Sigmoid colon (tissue), 7 donors: ENCODE measurements around the gene PRKAA1. TPM values are rescaled to one million over a fixed set of nuclear protein-coding genes. Genes with fewer than 3 reads are reported as not detected.

Source experiments
- DNase-seq: peaks from one replicate; pipeline ENCODE4 v3.0.0-alpha.2; 2019
- H3K27ac ChIP-seq, 4 donors: fragments of 200-600 bp; sonication (generic); one replicate each; pipeline ENCODE4 v1.5.1; 2016 to 2019; ENCODE audit warnings: mild to moderate bottlenecking in 1 of 4
- H3K27me3 ChIP-seq, 3 donors: fragments of 200-600 bp; sonication (generic); one replicate each; pipeline ENCODE4 v1.5.1; 2019; ENCODE audit warnings: mild to moderate bottlenecking in 1 of 3
- H3K36me3 ChIP-seq, 4 donors: fragments of 200-600 bp; sonication (generic); one replicate each; pipeline ENCODE4 v1.5.1; 2016 to 2019
- H3K4me1 ChIP-seq, 4 donors: fragments of 200-600 bp; sonication (generic); one replicate each; pipeline ENCODE4 v1.5.1; 2017 to 2019
- H3K4me3 ChIP-seq, 4 donors: fragments of 200-600 bp; sonication (generic); one replicate each; pipeline ENCODE4 v1.5.1; 2017 to 2019; ENCODE audit warnings: mild to moderate bottlenecking in 2 of 4, moderate library complexity in 1 of 4
- H3K9me3 ChIP-seq, 4 donors: fragments of 200-600 bp in 3 of 4; sonication (generic) in 3 of 4; one replicate each; pipeline versions ENCODE4 v1.5.1 to v1.6.1; 2013 to 2019
- CTCF ChIP-seq, 4 experiments: fragments of 450-650 bp in 3 of 4; fragments of 200-600 bp in 1 of 4; IDR thresholded peaks; one replicate each; pipeline ENCODE4 v1.5.1; 2016 to 2019; ENCODE audit warnings: antibody characterized with exemption in 4 of 4, mild to moderate bottlenecking in 3 of 4, moderate library complexity in 2 of 4
- EP300 ChIP-seq, 4 donors: sonication (generic); formaldehyde crosslinking; IDR thresholded peaks; one replicate each; pipeline ENCODE4 v1.6.1; 2017; ENCODE audit warnings: antibody characterized with exemption in 4 of 4
- POLR2A ChIP-seq, 2 donors: fragments of 450-650 bp; IDR thresholded peaks; one replicate each; pipeline ENCODE4 v1.6.1; 2016; ENCODE audit warnings: antibody characterized with exemption in 2 of 2, mild to moderate bottlenecking in 2 of 2, moderate library complexity in 2 of 2
- POLR2AphosphoS5 ChIP-seq, 4 donors: sonication (generic); formaldehyde crosslinking; IDR thresholded peaks; one replicate each; pipeline ENCODE4 v1.6.1; 2017; ENCODE audit warnings: antibody characterized with exemption in 4 of 4
- WGBS, 2 donors: extraction: QIAGEN DNeasy Blood & Tissue Kit; methylation state at CpG; one replicate each; pipeline ENCODE4 v1.1.7; 2013; 5-methylcytosine and 5-hydroxymethylcytosine counted together
- intact Hi-C: fragments of 100-400 bp; cut with DNase I; formaldehyde crosslinking; loops from one replicate; pipeline ENCODE4 v1.15.1; 2023
- polyA plus RNA-seq, 3 donors: library from polyadenylated mRNA; stranded (reverse); fragments of 200-250 nt; gene quantifications; one replicate each; pipeline ENCODE4 v1.2.3, GENCODE V29; 2013
- total RNA-seq, 4 donors: library from RNA; depleted of rRNA; stranded (reverse); fragments of >200 nt; gene quantifications; one replicate each; pipeline ENCODE4 v1.1.0, GENCODE V29; 2016
- donor health status: healthy with polysubstance abuse.
- donor health status: Bipolar disorder and iron deficiency.
- donor health status: healthy.

The PRKAA1 gene
- total and polyA plus RNA-seq, 7 donors = 27.0 to 98.4 (median 63.4) TPM

- WGBS, 2 donors = 4 to 17% methylated on average over 1 of the region's 1 CpG
- Histone ChIP-seq H3K4me1 (peaks cover 0 to 30% (median 26%) of the 10 kb centered on the region in 4 donors), H3K9me3 (no peaks in the 10 kb centered on the region), H3K27ac (no peak overlapping the region), H3K4me3 (no peak overlapping the region), H3K36me3 (peaks cover 0 to 22% (median 4%) of the 10 kb centered on the region in 4 donors), H3K27me3 (no peaks in the 10 kb centered on the region)
- intact Hi-C loops = loop anchor here (5.0 kb wide), 3 partner anchors 49 to 1159 kb away; no protein-coding TSS in a partner anchor
- TF ChIP-seq EP300 (IDR thresholded peaks at IDR 0.05) (no peak), POLR2A (IDR thresholded peaks at IDR 0.05) (no peak), POLR2AphosphoS5 (IDR thresholded peaks at IDR 0.05) (no peak), CTCF (IDR thresholded peaks at IDR 0.05) (peak; percentile 44 to 71 (median 56))
- no peak for DNase-seq
Measured at GRCh38 chr5:40736103-40736875, 61.9 kb downstream of the PRKAA1 start.

GRCh38 chr5:40735609-40736008 lies 62.6 kb downstream of the PRKAA1 start:
- no peaks in the 10 kb centered on the region for H3K9me3 ChIP-seq
- TF ChIP-seq POLR2AphosphoS5 (IDR thresholded peaks at IDR 0.05) (no peak), EP300 (IDR thresholded peaks at IDR 0.05) (no peak), CTCF (IDR thresholded peaks at IDR 0.05) (no peak), POLR2A (IDR thresholded peaks at IDR 0.05) (no peak)
- peaks cover 0 to 15% (median 2%) of the 10 kb centered on the region in 4 donors for H3K36me3 ChIP-seq
- peaks cover 0 to 32% (median 28%) of the 10 kb centered on the region in 4 donors for H3K4me1 ChIP-seq
- no peak for DNase-seq
- H3K27ac ChIP-seq = no peak overlapping the region
- no peak overlapping the region for H3K4me3 ChIP-seq
- no peaks in the 10 kb centered on the region for H3K27me3 ChIP-seq
- intact Hi-C loops = loop anchor here (2.0 to 5.0 kb wide), 4 partner anchors 48 to 1158 kb away; no protein-coding TSS in a partner anchor

GRCh38 chr5:40734986-40735385 lies 63.2 kb downstream of the PRKAA1 start:
- Histone ChIP-seq H3K27me3 (no peaks in the 10 kb centered on the region), H3K9me3 (no peaks in the 10 kb centered on the region), H3K27ac (no peak overlapping the region), H3K36me3 (peaks cover 0 to 13% (median 2%) of the 10 kb centered on the region in 4 donors), H3K4me1 (peaks cover 0 to 32% (median 28%) of the 10 kb centered on the region in 4 donors), H3K4me3 (no peak overlapping the region)
- intact Hi-C loops = loop anchor here (2.0 to 5.0 kb wide), 4 partner anchors 48 to 1158 kb away; no protein-coding TSS in a partner anchor
- TF ChIP-seq EP300 (IDR thresholded peaks at IDR 0.05) (no peak), POLR2AphosphoS5 (IDR thresholded peaks at IDR 0.05) (no peak), CTCF (IDR thresholded peaks at IDR 0.05) (no peak), POLR2A (IDR thresholded peaks at IDR 0.05) (no peak)
- 19 to 67% methylated on average over 2 of the region's 2 CpGs for WGBS, 2 donors
- DNase-seq = no peak

- no peak for DNase-seq
- peaks cover 0 to 32% (median 28%) of the 10 kb centered on the region in 4 donors for H3K4me1 ChIP-seq
- no peaks in the 10 kb centered on the region for H3K9me3 ChIP-seq
- no peaks in the 10 kb centered on the region for H3K27me3 ChIP-seq
- H3K27ac ChIP-seq = peak overlapping the region in 1 of 4 donors; percentile 3
- TF ChIP-seq POLR2A (IDR thresholded peaks at IDR 0.05) (no peak), CTCF (IDR thresholded peaks at IDR 0.05) (no peak), EP300 (IDR thresholded peaks at IDR 0.05) (no peak), POLR2AphosphoS5 (IDR thresholded peaks at IDR 0.05) (no peak)
- peaks cover 0 to 6% (median 0%) of the 10 kb centered on the region in 4 donors for H3K36me3 ChIP-seq
- 8 to 38% methylated on average over 3 of the region's 3 CpGs for WGBS, 2 donors
- intact Hi-C loops = loop anchor here (2.0 kb wide), 1 partner anchor 785 kb away; no protein-coding TSS in a partner anchor
- no peak overlapping the region for H3K4me3 ChIP-seq
Measured at GRCh38 chr5:40733879-40734563, 64.2 kb downstream of the PRKAA1 start.
